ENCODE measurements around the gene ELOVL6.

DNA sequence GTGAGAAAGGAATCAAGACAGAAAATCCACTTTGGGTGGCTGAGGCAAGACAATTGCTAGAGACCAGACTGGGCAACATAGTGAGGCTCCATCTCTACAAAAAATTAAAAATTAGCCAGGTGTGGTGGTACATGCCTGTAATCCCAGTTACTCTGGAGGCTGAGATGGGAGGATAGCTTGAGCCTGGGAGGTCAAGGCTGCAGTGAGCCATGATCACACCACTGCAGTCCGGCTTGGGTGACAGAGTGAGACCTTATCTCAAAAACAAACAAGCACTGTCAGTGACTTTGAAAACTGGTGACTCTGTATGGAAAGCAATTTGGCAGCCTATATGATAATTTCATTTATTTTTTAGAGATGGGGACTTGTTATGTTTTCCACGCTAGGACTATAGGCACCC is 2.3 kb upstream of the ELOVL6 start:
- TF ChIP-seq POLR2A (IDR thresholded peaks at IDR 0.05) (no peak), CTCF (IDR thresholded peaks at IDR 0.05) (no peak), EP300 (IDR thresholded peaks at IDR 0.05) (no peak)
